COLO829 (cell line): ENCODE data around the gene DNAI2.
A peak's percentile ranks its signal among the peaks of the same experiment; 100 is the strongest.

Experiments used
- DNase-seq: peaks from one replicate; pipeline ENCODE4 v3.0.0; 2012; ENCODE audit warnings: low spot score

DNAI2 gene

DNA sequence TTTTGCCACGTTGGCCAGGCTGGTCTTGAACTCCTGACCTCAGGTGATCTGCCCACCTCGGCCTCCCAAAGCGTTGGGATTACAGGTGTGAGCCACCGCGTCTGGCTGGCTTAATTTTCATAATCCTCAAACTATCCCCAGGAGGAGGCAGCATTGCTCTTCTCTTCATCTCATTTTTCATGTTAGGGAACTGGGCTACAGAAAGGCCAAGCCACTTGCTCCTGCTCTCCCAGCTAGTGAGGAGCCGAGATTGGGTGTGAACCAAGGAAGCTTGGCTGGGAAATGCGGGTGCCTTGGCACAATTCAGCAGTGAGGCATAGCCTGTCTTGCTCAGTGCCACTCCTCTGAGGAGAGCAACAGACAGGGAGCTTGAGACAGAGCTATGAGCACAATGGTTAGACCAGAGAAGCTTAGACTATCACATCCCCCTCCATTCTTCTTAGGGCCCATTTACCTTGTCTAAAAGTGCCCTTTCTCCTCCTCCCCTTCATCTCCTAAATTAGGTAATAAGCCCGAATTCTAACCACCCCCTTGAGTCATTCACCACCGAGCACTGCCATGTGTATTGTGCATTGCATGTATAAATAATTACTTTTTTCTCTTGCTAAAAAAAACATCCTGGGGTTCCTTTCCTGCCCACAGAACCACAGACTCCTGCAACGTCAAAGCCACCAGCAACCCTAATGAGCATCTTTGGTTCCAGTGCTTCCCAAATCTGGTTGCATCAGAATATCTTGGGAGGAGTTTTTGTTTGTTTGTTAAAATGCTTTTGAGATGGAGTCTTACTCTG, 32.0 kb downstream of the DNAI2 start:
- no peak for DNase-seq

DNA sequence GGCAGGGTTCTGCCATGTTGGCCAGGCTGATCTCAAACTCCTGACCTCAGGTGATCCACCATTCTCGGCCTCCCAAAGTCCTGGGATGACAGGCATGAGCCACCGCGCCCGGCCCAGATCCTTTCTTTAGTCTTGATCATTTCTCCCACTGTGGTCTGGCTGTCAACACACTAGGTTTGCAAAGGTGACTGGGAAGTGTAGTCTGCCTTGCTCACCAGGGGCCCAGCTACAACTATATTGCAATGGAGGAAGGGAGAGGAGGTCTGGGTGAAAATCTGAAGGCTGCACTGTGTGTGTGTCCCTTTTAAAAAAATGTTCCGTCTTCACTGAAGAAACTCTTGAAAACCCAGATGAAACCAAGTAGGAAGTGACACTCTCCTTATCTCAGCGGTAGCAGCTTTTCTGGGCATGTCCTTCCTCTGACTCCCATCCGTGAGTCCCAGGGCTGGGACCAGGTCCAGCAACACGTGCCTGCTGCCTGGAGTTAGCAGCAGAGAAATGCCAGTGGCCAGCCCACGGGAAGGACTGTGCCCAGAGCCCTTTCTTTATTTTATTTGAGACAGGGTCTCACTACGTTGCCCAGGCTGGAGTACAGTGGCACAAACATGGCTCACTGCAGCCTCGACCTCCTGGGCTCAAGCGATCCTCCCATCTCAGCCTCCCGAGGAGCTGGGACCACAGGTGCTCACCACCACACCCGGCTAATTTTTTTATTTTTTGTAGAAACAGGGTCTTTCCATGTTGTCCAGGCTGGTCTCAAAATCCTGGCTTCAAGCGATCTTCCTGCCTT, 34.1 kb downstream of the DNAI2 start:
- DNase-seq: no peak

GRCh38 chr17:74309902-74310301, 35.9 kb downstream of the DNAI2 start:
- no peak for DNase-seq

- no peak for DNase-seq
Measured at GRCh38 chr17:74314877-74315276, 40.8 kb downstream of the DNAI2 start.

GRCh38 chr17:74316220-74316619, 42.2 kb downstream of the DNAI2 start:
- no peak for DNase-seq

DNA sequence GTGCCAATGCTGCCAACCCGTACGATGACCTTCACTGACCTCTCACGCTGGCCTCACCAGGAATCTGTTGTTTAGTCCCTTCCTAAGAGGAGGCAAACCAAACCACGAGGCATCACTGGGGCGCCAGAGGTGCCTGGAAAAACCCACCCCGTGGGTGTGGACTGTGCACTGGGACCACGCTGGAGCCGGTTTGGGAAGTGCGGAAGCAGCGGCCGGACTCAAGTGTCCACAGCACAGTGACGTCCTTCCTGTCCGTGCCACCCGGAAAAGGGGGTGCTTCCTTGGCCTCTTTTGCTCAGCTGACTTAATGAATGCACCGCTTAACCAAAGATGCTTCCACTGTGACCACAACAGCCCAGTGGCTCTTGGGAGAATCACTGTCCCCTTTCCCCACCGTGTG, 43.0 kb downstream of the DNAI2 start:
- no peak for DNase-seq

DNA sequence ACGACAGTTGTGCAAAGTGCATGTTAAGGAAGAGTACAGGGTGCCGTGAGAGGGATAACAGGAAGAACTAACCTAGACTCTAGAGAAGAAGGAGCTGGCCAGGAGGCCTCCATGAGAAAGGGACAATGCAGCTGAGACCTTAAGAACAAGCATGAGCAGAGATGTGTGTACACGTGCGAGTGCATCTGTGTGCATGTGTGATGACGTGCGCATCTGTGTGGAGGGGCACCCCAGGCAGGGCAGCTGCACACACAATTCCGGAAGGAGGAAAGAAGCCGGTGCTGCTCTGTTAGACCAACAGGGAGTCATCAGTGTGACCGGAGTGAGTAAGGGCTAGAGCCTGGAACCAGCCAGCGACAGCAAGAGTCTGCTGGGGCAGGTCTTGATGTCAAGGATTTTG, 44.4 kb downstream of the DNAI2 start:
- DNase-seq: no peak

DNA sequence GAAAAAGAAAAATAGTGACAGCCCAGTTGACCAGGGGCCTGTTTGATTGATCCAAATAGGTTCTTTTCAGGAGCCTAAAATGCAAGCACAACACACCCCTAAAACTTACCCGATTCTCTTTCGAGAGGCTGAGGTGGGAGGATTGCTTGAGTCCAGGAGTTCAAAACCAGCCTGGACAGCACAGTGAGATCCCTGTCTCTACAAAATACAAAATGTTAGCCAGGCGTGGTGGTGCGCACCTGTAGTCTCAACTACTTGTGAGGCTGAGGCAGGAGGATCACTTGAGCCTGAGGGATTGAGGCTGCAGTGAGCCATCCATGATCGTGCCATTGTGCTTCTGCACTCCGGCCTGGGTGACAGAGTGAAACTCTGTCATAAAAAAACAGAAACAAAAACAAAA, 50.5 kb downstream of the DNAI2 start:
- DNase-seq: no peak

- no peak for DNase-seq
Measured at GRCh38 chr17:74325376-74325742, 51.3 kb downstream of the DNAI2 start.

DNA sequence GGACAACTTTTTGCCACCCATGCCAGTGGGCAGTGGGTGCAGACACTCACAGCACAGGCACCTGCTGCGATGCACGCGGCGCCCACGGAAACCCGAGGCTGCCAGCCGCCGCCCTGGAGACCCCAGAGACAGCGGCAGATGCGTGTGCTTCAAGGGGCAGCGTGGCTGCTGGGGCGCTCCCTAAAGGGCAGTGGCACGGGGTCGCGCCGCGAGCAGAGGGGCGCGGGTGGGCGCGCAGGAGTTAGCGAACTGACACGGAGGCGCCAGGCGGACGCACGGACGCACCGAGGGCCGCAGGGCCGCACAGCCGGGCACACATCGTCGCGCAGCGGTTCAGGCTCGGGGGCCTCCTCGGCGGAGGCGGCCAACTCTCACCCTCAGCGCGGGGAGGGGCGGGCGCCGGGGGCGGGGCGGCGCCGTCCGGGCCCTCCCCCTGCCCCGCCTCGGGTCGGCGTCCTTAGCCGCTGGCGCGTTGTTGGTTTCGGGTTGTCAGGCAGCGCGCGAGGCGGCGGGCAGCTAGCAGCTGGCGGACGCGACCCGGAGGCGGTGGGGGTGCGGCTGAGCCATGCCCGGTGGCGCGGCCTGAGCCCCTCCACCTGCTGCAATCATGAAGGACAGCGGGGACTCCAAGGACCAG, 51.8 kb downstream of the DNAI2 start, which contains the start of gene KIF19:
KIF19 (plus strand) TSS at position 484 of the 637 bp plus-strand sequence; CDS start at position 608, 124 bp downstream.
- no peak for DNase-seq

DNA sequence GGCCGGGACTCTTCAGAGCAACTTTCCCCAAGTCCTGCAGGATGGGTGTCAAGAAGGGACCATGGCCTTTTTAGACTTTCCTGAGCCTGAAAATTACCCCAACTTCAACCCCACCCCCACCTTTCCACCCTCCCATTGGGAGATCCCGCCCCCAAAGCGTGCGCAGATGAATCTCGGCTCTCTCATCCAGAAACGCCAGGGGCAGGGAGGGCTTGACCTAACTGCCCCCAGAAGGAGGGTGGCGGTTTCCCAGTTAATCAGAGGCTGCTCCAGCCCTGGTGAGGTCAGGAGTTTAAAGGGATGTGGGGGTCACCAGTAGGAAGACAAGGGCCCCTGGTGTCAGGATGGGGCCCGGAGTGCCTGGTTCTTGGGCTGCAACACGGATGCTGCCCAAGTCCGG, 52.5 kb downstream of the DNAI2 start:
- no peak for DNase-seq

DNA sequence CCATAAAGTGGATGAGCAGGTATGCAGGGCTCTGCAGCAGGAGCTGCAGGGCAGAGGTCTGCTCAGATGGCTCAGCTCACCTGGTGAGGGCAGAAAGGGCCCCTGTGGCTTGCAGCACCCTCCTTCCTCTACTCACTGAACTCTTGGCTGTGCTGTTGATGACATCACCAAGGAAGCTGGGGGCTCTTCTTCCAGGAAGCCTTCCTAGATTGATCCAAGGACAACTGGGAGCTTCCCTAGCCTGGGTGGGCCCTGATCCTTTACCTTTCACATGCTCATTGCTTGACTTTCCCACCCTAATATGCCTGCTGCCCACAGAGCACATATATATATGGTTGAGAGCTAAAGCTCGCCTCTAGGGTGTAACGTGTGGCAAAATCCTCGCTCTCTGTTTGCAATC, 54.5 kb downstream of the DNAI2 start:
- DNase-seq: no peak

- DNase-seq: no peak
Measured at GRCh38 chr17:74329378-74329777, 55.3 kb downstream of the DNAI2 start.

DNA sequence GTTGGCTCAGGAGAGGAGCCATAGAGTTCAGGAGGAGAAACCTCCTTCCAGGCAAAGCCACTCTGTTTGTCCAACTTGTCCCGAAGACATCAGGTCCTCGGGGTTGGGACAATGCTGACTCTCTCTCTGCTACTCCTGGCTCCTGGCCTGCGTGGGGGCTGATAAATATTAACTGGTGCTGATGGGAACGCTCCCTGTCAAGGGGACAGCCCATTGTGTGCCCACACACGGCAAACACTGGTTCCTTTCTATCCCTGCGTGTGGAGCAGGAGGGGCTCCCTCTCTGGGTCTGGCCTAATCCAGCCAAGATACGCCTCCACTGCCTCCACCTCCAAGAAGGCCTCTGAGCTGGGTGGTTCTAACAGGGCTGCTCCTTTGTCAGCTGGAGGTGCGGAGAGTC, 56.4 kb downstream of the DNAI2 start:
- DNase-seq: peak; percentile 38

- DNase-seq: no peak
Measured at GRCh38 chr17:74332017-74332650, 58.1 kb downstream of the DNAI2 start.

DNA sequence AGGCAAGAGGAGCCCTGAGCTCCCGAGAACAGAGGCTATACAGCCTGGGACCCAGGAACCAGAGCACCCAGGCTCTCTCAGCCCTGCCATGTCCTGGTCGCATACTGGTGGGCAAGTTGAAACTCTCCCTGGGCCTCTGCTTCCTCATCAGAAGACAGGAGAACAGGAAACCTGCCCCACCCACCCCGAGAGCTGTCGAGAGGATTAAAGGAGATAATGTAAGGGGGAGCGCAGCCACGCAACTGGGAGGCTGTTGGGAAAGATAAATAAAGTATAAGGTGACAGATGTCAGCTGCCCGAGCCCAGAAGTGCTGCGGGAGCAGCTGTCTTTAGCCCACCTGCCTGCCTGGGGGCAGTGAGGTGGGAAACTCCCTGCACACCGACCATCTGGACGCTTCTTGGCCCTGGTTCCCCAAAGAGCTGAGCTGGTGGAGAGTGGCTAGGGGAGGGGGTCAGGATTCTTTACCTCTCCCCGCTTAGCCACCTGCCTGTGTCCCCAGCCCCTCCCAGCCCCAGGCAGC, 58.8 kb downstream of the DNAI2 start:
- DNase-seq: no peak

DNA sequence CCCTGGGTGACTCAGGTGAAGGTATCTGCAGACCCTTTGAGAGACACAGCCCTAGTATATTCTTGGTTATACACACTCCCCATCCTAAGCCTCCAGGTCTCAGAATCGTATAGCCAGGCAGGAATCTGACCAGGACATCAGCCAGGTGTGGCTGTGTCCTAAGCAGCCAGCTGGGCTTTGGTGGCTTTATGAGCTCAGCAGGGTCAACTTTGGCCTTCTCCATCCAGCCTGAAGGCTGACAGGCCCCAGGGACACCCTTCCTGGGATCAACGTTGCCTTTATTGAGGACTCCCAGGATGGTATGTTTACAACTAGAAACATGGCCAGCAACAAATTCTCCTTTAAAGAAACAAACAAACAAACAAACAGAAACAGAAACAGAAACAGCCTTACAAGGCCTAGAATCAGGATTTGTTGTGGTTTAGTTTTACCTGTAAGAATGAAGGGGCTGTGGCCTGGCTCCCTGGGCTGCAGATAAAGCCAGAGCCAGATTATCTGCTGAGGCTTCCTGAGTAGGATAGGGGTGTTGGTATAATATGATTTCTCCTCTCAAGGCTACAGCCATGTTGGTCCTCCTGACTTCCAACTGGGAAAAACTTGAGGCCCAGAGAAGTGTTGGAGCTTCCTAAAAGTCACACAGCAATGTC, 60.5 kb downstream of the DNAI2 start:
- DNase-seq: no peak

DNA sequence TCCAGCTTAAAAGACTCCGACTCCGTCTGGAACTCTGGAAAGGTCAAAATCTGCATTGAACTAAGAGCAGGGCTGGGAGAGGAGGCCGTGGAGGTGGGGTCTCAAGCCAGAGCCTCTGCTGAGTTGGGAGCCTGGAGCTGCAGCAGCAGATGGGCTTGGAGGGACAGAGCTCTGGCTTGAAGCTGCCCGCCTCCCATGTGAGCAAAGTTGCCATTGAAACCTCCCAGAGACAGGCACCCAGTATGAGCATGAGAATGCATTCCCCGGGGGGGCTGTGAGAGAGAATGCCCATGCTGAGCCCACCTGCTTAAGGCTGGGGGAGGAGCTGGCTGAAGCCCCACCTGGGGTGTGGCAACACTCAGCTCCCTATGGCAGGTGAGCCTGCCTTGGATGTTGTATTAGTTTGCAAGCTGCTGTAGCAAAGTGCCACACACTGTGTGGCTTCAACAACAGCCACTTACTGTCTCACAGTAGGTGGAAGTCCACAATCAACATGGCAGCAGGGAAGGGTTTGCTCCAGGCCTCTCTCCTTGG, 61.6 kb downstream of the DNAI2 start:
- no peak for DNase-seq

- DNase-seq: no peak
Measured at GRCh38 chr17:74336307-74336706, 62.3 kb downstream of the DNAI2 start.

- no peak for DNase-seq
Measured at GRCh38 chr17:74337834-74338500, 63.9 kb downstream of the DNAI2 start.
